HG02571 (cell line): ENCODE data around the gene FIS1.
"Not testable (repeated sequence)": the region's sequence is repeated elsewhere in the genome, so short reads cannot be mapped to it uniquely, and the experiment has no call there.

Experiments
- ATAC-seq: cut with Tn5 transposase; IDR thresholded peaks from one replicate; pipeline ENCODE4 v1.9.1; 2021; ENCODE audit warnings: mild to moderate bottlenecking, moderate library complexity; ENCODE audit not compliant: unreplicated experiment

The FIS1 gene

GRCh38 chr7:101206665-101207042, 38.2 kb downstream of the FIS1 start:
- no peak for ATAC-seq

- no peak for ATAC-seq
These were observed 38.8 kb downstream of the FIS1 start for GRCh38 chr7:101205901-101206664.

GRCh38 chr7:101203740-101204738, 40.8 kb downstream of the FIS1 start:
- ATAC-seq = not testable (repeated sequence)

DNA sequence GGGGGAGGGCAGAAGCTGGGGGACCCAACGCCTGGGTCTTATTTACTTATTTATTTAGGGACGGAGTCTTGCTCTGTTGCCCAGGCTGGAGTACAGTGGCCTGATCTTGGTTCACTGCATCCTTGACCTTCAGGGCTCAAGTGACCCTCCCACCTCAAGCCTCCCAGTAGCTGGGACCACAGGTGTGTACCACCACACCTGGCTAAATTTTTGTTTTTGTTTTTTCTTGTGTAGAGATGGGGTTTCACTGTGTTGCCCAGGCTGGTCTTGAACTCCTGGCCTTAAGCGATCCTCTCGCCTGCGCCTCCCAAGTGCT, 42.3 kb downstream of the FIS1 start:
- ATAC-seq = no peak

DNA sequence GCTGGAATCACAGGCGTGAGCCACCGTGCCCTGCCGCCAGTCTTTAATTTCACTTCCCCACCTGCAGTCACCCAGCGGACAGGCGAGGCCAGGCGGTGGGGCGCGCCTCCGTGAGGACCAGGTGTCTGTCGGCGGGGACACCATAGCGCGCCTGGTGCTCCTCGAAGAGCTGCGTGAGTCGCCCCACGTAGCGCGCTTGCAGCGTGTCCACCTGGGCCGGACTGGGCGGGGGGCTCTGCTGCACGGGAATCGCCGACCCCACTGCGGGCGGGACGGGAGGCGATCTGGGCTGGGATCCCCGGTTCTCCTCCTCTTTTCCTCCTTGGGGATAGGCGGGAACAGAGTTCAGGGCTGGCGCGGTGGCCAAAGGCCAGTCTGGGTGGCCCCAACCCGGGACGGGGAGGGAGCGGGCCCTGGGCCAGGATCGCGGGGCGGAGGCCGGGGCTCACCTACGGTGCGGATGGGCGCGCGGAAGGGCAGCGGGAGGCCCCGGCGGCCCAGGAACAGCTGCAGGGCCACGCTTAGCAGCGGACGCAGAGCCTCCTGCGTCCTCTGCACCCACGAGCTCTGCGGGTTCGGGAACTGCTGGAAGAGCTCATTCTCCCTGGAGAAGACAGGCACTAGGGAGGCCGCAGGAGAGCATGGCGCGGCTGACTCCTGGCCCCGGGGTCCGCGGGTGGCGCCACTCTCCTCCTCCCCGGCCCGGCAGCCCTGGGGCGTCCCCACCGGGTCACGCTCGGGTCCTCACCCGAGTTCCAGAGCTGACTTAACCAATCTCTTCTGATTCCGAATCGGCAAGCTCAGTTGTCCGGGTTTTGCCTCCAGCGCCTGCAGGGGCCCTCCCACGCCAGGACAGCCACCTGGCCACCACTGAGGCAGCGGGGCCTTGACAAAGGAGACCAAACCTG, 42.9 kb downstream of the FIS1 start:
- no peak for ATAC-seq

- no peak for ATAC-seq
These were observed 43.9 kb downstream of the FIS1 start, which contains the start of gene MOGAT3 for GRCh38 chr7:101200862-101201599. TSS of gene MOGAT3 (minus strand) at chr7:101201036. CDS start at chr7:101200854, 182 bp downstream.

DNA sequence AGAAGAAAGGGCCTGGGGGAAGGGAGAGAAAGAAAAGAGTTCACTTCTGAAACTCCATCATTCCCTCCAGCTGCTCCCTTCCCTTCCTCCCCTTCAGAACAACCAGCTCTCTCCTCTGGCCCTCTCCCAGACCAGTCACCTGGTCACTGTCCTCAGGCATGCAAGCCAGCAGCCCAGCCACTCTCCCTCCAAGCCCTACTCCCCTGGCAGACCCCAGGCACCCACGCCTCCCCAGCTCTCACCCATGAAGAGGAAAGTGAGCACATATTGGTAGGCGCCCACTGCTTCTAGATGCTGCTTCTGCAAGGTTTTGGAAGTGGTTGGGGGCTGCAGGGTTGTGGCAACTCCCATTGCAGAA, 44.4 kb downstream of the FIS1 start:
- no peak for ATAC-seq

- ATAC-seq = not testable (repeated sequence)
These were observed 45.4 kb downstream of the FIS1 start for GRCh38 chr7:101199522-101199921.

- ATAC-seq = no peak
These were observed 46.4 kb downstream of the FIS1 start for GRCh38 chr7:101198476-101198875.

GRCh38 chr7:101197991-101198390, 46.9 kb downstream of the FIS1 start:
- ATAC-seq = no peak

- ATAC-seq = no peak
These were observed 49.0 kb downstream of the FIS1 start for GRCh38 chr7:101195884-101196283.
